Measurements from ENCODE around the gene PJA2.

DNA sequence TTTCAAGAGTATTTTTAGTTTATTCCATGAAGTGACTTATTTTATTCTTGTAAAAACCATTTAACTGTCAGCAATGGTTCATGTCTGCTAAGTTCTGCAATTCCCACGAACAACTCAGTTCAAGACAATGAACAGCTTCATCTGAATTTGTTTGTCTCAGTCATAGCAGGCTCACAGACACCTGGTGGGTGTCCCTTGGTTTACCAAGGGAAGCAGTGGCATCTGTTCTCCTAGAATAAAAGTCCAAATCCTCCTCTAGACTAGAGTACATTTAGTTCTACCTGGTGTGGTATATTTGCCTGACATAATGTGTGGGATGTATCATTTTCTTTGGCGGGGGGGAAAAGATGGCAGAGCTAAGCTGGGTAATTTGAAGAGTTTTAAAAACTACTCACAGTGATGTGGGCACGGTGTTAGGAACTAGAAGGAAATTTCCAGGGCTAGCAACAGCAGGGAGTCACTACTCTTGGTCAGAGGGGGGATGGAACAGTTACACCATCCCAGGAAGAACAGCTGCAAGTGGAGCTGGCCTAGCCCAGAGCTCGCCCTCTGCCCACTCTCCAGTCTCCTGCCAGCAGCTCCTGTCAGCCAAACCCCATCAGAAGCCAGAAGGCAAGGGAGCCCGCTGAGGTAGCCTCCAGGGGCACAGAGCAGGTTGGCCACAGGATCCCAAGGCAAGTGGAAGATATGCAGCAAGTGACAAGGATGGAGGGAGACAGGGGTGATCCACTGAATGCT lies 100.3 kb downstream of the PJA2 start:
- no peak for TF ChIP-seq EZH2phosphoT487 (conservative IDR thresholded peaks at IDR 0.05; ENCODE audit: low read length)
- TF ChIP-seq, protein P1, sequence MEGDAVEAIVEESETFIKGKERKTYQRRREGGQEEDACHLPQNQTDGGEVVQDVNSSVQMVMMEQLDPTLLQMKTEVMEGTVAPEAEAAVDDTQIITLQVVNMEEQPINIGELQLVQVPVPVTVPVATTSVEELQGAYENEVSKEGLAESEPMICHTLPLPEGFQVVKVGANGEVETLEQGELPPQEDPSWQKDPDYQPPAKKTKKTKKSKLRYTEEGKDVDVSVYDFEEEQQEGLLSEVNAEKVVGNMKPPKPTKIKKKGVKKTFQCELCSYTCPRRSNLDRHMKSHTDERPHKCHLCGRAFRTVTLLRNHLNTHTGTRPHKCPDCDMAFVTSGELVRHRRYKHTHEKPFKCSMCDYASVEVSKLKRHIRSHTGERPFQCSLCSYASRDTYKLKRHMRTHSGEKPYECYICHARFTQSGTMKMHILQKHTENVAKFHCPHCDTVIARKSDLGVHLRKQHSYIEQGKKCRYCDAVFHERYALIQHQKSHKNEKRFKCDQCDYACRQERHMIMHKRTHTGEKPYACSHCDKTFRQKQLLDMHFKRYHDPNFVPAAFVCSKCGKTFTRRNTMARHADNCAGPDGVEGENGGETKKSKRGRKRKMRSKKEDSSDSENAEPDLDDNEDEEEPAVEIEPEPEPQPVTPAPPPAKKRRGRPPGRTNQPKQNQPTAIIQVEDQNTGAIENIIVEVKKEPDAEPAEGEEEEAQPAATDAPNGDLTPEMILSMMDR (IDR thresholded peaks at IDR 0.05; ENCODE audit: insufficient read depth, low read length, poor library complexity, severe bottlenecking), result no peak

Data from SU-DHL-6 (cell line).